ENCODE measurements around the gene PCDHGA7.
"Not testable (repeated sequence)": the region's sequence is repeated elsewhere in the genome, so short reads cannot be mapped to it uniquely, and the experiment has no call there.

PCDHGA7 gene

DNA sequence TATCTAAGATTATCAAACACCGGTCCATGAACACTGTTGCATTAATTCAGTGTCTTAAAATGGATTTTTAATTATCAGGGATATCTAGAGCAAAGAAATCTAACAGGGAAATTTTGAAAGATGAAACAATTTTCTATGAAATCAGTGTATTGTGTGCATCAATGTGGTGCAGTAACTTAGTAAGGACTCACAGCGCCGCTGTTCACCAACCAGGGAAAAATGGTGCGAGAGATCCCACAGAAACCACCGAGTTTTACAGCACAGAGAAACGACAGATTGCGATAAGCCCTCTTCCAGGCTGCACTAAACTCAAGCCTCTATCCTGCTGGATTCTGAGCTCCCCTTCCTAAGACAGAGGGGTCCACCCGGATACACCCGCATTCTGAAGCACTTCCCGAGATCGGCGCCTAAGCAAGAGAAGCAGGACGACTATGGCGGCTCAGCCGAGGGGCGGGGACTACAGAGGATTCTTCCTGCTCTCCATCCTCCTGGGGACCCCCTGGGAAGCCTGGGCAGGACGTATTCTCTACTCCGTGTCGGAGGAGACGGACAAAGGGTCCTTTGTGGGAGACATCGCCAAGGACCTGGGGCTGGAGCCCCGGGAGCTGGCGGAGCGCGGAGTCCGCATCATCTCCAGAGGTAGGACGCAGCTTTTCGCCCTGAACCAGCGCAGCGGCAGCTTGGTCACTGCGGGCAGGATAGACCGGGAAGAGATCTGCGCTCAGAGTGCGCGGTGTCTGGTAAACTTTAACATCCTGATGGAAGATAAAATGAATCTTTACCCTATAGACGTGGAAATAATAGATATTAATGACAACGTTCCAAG is at the start of gene PCDHGA7:
TSS of gene PCDHGA7 (plus strand) at position 274 of the 826 bp plus-strand sequence. CDS start at position 432, 158 bp downstream.
- DNase-seq, result no peak

DNA sequence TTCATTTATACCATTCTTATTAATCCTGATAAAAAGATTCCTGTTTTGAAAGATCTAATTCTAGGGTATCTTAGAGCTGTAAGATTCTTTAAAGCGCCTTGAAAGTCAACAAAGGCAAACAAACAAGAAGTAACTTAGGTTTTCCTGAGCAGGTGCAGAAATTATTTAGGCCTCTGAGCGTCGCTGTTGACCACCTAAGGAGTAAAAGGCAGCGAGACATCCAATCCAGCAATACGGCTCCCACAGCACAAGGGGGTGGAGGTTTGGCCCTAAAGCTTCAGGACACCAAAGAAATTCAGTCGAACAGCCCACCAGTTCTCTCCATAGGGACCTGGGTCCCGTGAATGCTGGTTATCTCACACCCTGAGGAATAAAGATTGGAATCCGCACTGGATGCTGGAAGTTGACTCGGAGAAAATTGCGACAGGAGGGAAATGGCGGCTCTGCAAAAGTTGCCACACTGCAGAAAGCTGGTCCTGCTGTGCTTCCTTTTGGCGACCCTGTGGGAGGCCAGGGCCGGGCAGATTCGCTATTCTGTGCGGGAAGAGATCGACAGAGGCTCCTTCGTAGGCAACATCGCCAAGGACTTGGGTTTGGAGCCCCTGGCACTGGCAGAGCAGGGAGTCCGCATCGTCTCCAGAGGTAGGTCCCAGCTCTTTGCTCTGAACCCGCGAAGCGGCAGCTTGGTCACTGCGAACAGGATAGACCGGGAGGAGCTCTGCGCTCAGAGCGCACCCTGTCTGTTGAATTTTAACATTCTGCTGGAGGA is 43.8 kb upstream of the PCDHGA7 start, which contains the start of gene PCDHGA2:
TSS of gene PCDHGA2 (plus strand) at position 223 of the 769 bp plus-strand sequence.
- DNase-seq, result no peak

DNA sequence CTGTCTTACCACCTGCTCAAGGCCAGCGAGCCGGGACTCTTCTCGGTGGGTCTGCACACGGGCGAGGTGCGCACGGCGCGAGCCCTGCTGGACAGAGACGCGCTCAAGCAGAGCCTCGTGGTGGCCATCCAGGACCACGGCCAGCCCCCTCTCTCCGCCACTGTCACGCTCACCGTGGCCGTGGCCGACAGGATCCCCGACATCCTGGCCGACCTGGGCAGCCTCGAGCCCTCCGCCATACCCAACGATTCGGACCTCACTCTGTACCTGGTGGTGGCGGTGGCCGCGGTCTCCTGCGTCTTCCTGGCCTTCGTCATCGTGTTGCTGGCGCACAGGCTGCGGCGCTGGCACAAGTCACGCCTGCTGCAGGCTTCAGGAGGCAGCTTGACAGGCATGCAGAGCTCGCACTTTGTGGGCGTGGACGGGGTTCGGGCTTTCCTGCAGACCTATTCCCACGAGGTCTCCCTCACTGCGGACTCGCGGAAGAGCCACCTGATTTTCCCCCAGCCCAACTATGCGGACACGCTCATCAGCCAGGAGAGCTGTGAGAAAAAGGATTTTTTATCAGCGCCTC is 41.7 kb upstream of the PCDHGA7 start:
- not testable (repeated sequence) for DNase-seq

DNA sequence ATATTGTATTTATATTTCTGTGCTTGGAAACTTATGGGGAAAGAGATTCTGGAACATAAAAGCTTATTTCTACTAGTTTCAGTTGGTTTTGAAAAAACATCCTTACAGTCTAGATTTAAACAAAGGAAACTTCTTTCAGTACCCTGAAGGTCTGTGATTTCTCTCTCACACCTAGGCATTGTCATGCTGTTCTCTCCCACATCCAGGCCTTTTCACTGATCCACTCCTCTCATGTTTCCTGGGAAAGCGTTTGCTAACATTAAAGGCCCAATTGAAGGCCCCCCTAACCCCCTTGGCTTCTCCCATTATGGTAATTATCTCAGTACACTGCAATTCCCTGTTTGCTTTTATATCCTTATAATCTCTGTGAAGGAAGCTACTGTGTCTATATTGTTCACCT is 39.8 kb upstream of the PCDHGA7 start:
- DNase-seq, result no peak

DNA sequence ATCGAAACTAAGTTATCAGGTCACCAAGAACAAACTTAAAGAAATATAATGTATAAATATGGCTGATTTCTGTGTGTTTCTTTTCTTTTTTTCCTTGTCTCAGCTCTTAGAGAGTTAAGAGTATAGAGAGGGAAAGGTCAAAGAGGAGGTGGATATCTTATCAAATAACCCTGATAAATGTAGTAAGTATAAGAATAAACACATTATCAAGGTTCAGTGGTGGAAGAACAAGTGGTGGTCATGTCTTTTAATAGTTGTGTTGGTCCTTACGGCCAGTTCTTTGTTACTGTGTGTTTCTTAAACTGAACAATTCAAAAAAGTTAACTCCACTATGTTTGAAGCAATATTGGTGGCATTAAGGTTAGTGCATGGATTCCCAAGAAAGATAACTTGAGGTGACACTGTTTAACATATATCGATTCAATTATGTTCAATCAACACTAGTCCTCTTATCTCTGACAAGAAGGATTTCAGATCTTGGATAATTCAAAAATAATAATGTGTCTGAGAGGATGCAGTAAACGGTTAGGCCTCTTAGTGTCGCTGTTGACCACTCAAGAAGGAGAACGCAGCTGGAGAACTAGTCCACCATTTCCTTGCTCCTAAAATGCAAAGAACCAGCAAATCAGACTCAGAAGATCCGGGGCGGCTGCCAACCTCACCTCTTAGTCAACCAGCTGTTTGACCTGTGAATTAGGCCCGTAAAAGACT is 39.1 kb upstream of the PCDHGA7 start, which contains the start of gene PCDHGA3:
TSS of gene PCDHGA3 (plus strand) at position 588 of the 711 bp plus-strand sequence. CDS start 205 bp downstream, outside the sequence.
- DNase-seq, result no peak

DNA sequence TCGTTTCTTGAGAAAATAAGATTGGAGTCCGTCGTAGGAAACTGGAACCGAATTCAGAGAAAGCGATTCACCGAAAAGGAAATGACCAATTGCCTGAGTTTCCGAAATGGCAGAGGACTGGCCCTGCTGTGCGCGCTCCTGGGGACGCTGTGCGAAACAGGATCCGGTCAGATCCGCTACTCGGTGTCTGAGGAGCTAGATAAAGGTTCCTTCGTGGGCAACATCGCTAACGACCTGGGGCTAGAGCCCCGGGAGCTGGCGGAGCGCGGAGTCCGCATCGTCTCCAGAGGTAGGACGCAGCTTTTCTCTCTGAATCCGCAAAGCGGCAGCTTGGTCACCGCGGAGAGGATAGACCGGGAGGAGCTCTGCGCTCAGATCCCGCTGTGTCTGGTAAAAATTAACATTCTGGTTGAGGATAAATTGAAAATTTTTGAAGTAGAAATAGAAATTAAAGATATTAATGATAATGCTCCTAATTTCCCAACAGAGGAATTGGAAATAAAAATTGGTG is 38.5 kb upstream of the PCDHGA7 start:
- no peak for DNase-seq

DNA sequence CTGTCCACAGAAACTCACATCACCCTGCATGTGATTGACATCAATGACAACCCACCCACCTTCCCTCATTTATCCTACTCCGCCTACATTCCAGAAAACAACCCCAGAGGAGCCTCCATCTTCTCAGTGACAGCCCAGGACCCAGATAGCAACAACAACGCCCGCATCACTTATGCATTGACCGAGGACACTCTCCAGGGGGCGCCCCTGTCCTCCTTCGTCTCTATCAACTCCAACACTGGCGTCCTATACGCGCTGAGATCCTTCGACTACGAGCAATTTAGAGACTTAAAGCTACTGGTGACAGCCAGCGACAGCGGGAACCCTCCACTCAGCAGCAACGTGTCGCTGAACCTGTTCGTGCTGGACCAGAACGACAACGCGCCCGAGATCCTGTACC is 37.2 kb upstream of the PCDHGA7 start:
- DNase-seq, result no peak

DNA sequence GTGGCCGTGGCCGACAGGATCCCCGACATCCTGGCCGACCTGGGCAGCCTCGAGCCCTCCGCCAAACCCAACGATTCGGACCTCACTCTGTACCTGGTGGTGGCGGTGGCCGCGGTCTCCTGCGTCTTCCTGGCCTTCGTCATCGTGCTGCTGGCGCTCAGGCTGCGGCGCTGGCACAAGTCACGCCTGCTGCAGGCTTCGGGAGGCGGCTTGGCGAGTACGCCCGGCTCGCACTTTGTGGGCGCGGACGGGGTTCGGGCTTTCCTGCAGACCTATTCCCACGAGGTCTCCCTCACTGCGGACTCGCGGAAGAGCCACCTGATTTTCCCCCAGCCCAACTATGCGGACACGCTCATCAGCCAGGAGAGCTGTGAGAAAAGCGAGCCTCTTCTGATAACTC is 36.5 kb upstream of the PCDHGA7 start:
- DNase-seq, result not testable (repeated sequence)

DNA sequence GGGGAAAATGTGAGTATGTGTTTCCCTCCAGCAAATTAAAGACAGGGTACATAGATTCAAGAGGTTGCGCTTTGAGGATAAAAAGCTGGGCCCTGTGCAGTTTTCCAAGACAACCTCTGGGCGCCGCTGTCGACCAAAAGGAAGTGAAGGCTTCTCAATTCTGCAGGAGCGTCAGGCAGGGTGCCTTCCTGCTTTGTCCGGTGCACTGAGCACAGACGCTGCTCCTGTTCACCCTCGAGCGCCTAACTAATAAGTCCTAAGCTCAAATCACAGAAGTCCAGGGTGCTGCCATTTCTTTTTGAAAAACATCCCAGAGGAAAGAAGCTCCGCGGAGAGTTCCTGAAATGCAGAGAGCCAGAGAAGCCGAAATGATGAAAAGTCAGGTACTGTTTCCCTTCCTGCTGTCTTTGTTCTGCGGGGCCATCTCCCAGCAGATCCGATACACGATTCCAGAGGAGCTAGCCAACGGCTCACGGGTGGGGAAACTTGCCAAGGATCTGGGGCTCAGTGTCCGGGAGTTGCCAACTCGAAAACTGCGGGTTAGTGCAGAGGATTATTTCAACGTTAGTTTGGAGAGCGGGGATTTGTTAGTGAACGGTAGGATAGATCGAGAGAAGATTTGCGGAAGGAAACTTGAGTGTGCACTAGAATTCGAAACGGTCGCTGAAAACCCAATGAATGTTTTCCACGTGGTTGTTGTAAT is 32.5 kb upstream of the PCDHGA7 start, which contains the start of gene PCDHGB1:
TSS of gene PCDHGB1 (plus strand) at position 183 of the 703 bp plus-strand sequence. CDS start at position 345, 162 bp downstream.
- DNase-seq, result no peak

DNA sequence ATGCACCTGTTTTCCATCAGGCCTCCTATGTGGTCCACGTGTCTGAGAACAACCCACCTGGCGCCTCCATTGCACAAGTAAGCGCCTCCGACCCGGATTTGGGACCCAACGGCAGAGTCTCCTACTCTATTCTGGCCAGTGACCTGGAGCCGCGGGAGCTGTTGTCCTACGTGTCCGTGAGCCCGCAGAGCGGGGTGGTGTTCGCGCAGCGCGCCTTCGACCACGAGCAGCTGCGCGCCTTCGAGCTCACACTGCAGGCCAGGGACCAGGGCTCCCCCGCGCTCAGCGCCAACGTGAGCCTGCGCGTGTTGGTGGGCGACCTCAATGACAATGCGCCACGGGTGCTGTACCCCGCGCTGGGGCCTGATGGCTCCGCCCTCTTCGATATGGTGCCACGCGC is 31.0 kb upstream of the PCDHGA7 start:
- no peak for DNase-seq

DNA sequence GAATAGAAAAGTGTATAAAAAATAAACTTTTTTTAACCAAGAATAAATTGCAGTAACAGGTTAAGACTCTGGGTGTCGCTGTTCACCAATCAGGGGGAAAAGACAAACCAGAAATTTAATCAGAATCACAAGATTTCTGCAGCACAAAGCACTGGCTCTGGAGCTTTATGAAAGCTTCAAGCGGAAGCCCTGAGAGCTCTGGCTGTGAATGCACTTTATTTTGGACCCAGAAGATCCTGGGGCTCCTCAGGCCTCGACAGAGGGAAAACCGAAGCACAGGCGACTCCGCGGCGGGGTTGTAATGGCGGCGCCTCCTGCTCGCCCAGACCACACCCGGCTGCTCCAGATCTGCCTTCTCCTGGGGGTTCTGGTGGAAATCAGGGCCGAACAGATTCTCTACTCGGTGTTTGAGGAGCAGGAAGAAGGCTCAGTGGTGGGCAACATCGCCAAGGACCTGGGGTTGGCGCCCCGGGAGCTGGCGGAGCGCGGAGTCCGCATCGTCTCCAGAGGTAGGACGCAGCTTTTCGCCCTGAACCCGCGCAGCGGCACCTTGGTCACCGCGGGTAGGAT is 27.6 kb upstream of the PCDHGA7 start, which contains the start of gene PCDHGA4:
TSS of gene PCDHGA4 (plus strand) at position 122 of the 570 bp plus-strand sequence. CDS start at position 209, 87 bp downstream.
- DNase-seq, result no peak

DNA sequence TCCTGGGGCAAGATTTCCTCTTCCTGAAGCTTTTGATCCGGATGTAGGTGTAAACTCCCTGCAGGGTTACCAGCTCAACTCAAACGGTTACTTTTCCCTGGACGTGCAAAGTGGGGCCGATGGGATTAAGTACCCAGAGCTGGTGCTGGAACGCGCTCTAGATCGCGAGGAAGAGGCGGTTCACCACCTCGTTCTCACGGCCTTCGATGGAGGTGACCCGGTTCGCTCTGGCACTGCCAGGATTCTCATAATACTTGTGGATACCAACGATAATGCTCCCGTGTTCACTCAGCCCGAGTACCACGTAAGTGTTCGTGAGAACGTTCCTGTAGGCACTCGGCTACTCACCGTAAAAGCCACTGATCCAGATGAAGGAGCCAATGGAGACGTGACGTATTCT is 26.9 kb upstream of the PCDHGA7 start:
- no peak for DNase-seq

DNA sequence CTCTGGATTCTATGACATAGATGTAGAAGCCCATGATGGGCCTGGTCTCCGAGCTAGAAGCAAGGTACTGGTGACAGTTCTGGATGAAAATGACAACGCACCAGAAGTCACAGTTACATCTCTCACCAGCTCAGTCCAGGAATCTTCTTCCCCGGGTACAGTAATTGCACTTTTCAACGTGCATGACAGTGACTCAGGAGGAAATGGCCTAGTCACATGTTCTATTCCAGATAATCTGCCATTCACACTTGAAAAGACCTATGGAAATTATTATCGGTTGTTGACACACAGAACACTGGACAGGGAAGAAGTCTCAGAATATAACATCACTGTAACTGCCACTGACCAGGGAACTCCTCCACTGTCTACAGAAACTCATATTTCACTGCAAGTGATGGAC is 26.4 kb upstream of the PCDHGA7 start:
- no peak for DNase-seq

DNA sequence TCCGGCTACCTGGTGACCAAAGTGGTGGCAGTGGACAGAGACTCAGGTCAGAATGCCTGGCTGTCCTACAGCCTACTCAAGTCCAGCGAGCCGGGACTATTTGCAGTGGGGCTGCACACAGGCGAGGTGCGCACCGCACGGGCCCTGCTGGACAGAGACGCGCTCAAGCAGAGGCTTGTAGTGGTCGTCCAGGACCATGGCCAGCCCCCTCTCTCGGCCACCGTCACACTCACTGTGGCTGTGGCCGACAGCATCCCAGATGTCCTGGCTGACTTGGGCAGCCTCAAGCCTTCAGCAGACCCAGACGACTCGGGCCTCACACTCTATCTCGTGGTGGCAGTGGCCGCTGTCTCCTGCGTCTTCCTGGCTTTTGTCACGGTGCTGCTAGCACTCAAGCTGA is 25.6 kb upstream of the PCDHGA7 start:
- no peak for DNase-seq

DNA sequence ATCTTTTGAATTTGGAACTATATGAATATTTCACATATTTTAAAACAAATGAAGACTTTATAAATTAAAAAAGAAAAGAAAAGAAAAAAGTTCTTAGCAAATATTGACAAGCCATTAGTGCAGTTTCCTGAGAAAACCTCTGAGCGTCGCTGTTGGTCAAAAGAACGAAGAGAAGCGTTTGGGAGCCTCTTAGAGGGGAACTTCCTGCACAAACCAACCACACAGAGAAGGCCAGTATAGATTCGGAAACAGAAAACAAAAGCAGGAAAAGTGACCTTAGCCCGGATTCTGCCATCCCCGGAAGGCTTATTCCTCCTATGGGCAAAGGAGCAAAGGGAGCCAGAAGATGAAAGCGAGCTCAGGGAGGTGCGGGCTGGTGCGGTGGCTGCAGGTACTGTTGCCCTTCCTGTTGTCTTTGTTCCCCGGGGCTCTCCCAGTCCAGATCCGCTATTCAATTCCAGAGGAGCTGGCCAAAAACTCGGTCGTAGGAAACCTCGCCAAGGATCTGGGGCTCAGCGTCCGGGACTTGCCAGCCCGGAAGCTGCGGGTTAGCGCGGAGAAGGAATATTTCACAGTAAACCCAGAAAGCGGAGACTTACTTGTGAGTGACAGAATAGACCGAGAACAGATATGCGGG is 22.6 kb upstream of the PCDHGA7 start, which contains the start of gene PCDHGB2:
TSS of gene PCDHGB2 (plus strand) at position 205 of the 637 bp plus-strand sequence. CDS start at position 347, 142 bp downstream.
- DNase-seq, result no peak

DNA sequence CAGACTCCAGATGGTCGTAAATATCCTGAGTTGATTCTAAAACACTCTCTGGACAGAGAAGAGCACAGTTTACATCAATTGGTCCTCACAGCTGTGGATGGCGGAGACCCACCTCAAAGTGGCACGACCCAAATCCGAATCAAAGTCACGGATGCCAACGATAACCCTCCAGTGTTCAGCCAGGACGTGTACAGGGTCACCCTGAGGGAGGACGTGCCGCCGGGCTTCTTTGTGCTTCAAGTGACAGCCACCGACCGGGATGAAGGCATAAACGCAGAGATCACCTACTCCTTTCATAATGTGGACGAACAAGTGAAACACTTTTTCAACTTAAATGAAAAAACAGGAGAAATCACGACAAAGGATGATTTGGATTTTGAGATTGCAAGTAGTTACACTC is 21.9 kb upstream of the PCDHGA7 start:
- no peak for DNase-seq

DNA sequence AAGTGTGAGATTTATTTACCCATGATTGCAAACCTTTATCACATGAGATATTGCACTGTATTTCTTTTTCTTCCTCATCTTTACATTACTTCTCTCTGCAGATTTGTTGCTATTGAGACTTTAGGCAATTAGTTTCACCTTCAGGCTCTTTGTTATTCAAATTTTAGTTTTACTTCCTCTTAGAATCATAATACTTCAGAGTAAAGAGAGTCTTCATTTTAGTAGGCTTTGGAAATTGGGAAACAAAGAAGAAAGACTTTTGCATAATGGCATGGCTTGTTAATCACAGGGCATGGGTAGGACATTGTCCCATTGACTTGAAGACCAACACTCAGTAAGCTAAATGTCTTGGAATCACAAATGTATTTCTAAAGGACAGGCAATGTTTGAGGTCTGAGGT is 19.8 kb upstream of the PCDHGA7 start:
- DNase-seq, result no peak

DNA sequence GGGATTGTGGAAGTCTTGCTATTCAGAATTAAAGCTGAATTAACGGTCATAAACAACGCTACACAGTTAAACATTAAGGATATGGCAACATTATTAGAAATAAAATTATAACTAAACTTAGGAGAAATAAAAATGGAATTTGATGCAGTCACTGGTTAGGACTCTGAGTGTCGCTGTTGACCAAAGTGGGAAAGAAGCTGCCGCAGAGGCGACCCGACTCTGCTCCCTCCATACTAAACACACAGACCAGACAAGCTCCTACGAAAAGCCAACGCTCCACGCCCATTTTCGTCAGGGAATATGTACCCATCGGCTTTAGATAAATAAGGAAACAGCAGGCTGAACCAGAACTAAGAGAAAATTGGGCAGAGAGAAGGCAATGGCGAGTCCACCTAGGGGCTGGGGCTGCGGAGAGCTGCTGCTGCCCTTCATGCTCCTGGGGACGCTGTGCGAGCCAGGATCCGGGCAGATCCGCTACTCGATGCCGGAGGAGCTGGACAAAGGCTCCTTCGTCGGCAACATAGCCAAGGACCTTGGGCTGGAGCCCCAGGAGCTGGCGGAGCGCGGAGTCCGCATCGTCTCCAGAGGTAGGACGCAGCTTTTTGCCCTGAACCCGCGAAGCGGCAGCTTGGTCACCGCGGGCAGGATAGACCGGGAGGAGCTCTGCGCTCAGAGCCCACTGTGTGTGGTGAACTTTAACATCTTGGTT is 18.4 kb upstream of the PCDHGA7 start, which contains the start of gene PCDHGA5:
TSS of gene PCDHGA5 (plus strand) at position 211 of the 709 bp plus-strand sequence. CDS start at position 380, 169 bp downstream.
- no peak for DNase-seq

DNA sequence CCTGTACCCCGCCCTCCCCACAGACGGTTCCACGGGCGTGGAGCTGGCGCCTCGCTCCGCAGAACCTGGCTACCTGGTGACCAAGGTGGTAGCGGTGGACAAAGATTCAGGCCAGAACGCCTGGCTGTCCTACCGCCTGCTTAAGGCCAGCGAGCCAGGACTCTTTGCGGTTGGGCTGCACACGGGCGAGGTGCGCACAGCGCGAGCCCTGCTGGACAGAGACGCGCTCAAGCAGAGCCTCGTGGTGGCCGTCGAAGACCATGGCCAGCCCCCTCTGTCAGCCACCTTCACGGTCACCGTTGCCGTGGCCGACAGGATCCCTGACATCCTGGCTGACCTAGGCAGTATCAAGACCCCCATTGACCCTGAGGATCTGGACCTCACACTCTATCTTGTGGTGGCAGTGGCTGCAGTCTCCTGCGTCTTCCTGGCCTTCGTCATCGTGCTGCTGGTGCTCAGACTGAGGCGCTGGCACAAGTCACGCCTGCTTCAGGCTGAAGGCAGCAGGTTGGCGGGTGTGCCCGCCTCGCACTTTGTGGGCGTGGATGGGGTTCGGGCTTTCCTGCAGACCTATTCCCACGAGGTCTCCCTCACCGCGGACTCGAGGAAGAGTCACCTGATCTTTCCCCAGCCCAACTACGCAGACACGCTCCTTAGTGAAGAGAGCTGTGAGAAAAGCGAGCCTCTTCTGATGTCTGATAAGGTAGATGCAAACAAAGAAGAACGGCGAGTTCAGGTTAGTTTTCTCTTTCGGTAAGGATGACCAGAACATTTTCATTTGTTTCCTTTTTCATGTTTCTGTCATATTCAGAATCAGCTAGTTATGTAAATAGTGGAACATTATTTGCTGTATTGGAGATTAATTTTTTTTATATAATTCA is 16.3 kb upstream of the PCDHGA7 start:
- DNase-seq, result no peak
